ENCODE data around the gene TRAF3.

TRAF3 gene

DNA sequence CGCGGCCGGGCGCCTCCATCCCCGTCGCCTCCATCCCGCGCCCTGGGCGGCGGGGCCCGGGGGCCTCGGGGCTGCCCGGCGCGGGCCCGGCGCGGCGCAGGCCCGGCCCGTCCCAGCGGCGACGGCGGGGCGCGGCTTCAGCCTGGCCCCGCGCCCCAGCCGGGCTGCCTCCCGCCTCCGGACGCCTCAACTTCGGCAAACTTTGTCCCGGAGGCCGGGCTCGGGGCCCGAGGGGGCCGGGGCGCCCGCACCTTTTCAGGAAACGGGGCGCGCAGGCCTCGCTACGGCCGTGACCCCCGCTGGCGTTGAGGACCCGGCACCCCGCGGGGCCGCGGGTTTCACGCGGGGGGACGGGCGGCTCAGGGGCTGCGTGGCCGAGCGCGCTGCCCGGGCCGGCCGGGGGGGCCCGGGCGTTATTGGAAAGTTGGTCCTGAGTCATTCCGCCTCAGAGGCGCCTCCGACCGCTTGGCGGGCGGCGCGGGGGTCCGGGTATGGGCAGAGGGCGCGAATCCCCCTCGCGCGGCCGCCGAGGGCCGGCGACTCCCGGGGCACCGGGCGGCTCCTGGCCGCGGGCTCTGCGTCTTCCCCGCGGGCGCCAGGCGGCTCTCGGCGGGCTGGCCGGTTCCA lies 575 bp downstream of the TRAF3 start:
- DNase-seq (ENCODE audit: low read depth), result no peak

DNA sequence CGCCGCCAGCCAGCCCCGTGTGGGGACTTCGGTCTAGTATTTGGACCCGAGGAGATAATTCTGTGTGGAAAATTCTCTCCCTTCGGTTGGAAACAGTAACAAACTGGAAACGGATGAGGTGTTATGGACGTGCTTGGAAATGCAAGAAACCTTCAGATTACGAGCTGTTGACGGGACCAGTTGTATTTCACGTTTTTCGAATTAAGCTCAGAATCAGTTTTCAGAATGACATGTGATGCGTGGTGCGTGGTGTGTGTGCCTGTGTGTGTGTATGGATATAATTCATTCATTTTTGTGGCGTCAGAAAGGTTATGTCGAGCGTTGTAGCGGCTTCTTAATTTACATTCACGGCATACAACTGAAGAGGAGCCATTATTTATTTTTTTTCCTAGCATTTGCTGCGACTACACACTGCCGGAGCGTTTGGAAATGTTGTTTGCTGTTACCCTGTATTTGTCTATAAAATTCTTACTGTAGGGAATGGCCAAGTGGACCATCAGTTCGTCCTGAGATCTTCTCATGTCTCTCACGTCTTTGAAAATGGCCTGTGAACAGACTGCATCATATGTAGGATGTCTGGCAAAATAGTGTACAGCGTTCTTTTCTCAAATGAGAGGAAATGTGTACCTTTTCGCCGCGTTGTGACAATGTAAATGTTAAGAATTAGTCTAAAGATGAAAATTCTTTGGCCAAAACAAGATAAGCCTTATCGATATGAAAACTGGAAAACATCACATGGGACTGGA lies 1.3 kb downstream of the TRAF3 start:
- no peak for DNase-seq (ENCODE audit: low read depth)

DNA sequence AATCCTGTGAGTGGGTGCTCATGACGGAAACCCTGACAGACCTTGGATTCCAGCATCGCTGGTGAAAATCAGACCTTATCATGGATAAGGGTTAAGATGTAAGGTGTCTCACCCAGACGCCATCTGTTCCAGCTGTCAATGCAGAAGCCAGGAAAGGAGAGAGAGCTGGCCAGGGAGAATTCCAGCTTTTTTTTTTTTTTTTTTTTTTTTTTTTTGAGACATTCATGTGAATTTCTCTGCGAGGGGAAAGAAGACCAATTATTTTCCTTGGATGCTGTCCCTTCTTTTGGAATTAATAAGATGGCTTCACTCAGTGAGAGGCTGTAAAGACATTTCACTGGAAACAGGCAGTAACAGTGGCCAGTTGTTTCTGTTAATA lies 1.8 kb downstream of the TRAF3 start:
- DNase-seq (ENCODE audit: low read depth), result no peak

DNA sequence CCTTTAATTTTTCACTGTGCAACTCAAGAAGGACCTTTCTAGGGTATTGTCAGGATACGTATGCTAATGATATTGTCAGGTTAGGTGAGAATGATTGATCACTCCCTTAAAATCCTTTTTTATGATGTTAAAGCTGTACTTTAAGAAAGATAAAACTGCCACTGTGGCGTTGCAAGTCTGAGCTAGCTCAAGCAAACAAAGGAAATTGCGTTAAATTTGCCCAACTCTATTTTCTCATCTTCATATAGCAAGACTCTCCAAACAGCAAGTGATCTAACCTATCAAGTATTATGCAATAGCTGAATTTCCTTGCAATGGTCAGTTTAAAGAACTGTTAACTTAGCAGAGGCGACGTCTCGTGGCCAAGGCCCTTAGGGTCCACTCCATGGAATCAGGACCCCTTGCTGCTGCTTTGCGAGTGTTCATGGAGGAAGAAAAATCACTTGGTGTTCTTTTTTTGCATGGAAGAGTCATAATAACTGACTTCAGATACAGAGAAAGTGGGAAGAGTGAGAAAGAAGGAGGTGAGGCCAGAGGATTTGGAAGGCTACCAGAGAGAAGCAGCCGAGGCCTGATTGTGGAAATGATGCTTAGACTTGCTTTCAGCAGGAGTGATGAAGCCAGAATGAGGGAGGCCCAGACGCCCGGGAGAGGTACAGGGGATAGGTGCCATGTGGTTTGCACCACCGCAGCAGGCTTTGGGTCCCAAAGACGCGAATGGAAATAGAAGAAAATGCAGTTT lies 2.5 kb downstream of the TRAF3 start:
- DNase-seq (ENCODE audit: low read depth), result no peak

DNA sequence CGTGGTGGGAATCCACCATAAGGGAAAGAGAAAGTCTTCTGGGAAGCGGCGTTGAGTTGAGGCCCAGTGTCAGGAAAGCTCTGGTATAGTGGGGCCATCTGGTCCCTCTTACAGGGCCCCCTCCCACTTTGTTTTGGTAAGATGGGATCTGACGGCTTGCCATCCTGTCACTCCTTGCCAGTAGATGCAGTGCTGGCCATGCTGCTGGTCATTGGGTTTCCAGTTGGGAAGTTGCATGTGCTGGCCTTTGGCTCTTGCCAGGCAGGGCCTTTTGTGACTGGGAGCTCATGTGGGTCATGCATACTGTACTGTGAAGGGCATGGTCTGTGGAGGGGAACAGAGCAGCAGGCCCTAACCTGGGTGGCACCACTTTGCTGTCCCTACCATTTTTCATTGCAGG lies 3.8 kb downstream of the TRAF3 start:
- DNase-seq (ENCODE audit: low read depth), result no peak

DNA sequence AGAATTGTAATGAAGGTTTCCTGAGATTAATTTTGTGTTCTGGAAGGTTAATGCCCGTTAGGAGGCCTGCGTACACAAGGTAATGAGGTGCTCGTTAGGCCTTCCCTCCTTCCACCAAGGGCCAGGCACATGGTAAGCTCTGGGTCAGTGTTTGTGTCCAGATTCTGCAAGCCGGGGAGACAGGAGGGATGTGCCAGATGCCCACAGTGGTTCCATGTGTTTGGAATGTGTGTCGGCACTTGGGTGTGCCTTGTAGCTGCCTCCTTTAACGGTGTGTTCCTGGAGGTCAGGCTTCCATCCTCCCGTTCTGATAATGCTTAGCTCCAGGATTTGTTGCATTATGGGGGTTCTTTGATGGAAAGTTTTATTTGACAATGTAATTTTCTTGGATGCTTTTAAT lies 5.7 kb downstream of the TRAF3 start:
- DNase-seq (ENCODE audit: low read depth), result no peak

DNA sequence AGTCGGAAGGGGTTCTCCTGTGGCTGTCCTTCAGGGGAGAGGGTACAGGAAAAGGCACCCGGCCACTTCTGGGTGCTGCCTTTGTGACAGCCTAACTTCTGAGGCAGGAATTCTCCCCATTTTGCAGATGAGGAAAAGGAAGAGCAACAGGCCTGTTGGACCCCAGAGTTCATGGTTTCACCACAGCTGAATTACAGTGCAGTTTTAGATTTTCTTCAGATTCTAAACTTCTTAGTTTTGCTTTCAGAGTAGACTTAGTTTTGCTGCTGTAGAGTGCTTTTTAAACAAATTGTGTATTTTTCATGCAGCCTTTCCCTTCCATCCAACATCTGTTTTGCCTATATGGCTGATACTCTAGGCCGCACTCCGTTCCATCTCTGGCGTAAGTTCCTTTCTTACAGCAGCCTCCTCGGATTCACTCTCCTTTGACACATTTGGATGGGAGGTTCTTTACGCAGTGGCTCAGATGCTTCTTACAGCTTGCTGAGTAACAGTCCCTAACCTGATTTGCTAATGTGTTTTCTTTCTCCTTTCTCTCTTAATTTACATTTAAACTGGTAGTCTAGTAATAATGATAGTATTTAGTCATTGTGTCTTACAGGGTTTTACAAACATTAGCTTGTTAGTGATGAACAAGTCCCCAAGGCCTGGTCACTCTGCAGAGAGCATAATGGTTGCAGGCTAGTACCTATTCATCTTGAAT lies 7.8 kb downstream of the TRAF3 start:
- no peak for DNase-seq (ENCODE audit: low read depth)

DNA sequence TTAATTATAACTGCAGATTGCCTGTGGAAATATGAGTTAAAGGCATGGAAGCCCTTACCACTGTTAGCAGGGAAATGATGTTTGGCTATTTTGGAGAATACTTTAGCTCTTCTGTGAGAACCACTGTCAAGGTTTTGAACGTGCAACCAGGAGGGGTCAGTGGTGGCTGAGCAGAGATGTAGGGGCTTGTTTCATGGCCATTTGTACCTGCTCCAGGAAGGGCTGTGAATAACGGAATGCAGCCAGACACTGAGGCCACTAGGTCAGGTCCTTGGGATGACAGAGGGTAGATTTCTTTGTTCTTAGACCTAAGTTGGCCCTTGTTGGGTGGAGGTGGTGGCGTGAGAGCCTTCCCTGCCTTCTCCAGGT lies 8.3 kb downstream of the TRAF3 start:
- no peak for DNase-seq (ENCODE audit: low read depth)

DNA sequence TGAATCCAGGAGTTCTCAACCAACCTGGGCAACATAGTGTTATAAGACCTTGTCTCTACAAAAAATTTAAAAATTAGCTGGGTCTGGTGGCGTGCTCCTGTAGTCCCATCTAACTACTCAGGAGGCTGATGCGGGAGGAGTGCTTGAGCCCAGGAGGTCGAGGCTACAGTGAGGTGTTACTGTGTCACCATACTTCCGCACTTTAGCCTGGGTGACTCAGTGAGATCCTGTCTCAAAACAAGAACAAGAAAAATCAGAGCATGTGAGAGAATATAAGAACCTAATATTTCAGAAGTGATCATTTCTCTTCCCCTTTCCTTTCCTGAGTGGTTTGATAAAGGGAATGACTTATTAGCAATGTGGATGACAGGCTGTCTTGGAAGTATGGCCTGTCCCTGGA lies 9.5 kb downstream of the TRAF3 start:
- DNase-seq (ENCODE audit: low read depth), result no peak

DNA sequence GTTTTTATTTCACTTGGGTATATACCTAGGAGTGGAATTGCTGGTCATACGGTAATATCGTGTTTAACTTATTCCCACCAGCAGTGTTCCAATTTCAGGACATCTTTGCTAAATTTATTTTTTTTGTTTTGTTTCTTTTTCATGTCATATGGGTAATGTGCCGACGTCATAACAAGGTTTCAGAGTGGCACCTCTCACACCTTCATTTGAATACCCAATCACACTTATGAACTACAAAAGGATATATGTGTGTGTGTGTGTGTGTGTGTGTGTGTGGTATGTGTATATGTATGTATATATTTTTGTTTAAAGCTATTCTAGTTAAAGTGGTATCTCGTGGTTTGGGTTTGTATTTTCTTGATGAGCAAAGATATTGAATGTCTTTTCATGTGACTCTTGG lies 12.1 kb downstream of the TRAF3 start:
- no peak for DNase-seq (ENCODE audit: low read depth)

DNA sequence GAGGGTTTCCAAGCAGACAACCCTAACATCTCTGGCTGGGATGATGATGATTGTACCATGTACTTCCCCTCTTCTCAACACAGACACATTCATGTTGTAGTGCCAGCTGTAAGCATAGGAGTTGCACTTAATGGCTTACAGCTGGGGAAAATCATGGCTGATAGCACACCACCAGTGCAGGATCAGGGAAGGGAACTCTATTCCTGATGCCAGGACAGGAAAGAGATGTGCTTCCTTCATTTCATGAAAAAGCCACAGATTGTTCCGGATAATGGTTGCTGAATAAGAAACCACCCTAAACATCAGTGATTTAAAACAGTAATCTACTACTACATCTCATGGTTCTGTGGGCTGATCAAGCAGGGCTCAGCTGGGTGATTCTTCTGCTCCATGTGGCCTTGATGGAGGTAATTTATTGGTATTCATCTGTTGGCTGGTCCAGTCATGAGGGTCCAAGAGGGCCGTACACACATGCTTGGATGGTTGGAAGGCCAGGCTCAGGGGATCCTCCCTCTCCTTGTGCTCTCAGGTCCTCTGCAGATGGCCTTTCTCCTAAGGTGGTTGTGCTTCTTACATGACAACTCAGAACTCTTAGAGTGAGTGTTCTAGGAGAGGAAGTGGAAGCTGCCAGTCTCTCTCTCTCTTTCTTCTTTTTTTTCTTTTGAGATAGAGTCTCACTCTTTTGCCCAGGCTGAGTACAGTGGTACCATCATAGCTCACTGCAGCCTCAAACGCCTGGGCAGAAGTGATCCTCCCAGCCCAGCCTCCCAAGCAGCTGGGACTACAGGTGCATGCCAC lies 16.5 kb downstream of the TRAF3 start:
- DNase-seq (ENCODE audit: low read depth), result no peak

DNA sequence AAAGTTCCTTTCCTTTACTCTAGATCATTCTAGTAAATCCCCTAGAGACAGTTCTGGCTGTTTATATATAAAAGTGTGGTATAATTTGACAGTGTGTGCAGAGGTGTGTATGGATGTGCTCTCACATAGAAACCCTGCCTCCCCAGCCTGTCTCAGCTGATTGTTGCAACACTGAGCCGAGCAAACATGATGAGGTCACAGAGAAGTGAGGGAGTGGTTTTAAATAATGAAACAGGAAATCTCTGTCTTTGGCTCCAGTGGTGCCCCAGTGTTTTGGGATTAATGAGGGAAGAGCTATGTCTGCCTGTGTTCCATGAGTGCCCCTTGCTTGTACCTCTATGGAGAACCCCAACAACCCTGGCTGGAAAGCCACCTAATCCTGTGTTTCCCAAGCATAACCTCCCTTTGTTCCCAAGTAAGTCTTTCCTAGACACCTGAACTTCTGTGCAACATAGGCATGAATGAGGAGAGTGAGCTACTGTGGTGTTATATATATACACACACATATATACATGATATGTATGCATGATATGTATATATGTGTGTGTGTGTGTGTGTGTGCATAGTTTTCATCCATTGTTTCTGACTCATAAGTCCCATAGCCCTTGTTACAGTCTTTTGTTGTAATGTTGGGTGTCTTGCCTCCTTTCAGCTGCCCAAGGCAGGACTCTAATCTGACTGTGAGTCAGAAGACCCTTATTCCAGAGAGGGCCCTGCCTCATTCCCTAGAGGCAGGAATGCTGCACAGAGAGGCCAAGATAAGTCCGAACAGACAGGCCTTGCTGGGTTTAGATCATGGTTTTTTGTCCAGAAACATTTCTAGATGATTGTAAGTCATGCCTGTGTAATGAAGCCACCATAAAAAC lies 18.0 kb downstream of the TRAF3 start:
- no peak for DNase-seq (ENCODE audit: low read depth)

DNA sequence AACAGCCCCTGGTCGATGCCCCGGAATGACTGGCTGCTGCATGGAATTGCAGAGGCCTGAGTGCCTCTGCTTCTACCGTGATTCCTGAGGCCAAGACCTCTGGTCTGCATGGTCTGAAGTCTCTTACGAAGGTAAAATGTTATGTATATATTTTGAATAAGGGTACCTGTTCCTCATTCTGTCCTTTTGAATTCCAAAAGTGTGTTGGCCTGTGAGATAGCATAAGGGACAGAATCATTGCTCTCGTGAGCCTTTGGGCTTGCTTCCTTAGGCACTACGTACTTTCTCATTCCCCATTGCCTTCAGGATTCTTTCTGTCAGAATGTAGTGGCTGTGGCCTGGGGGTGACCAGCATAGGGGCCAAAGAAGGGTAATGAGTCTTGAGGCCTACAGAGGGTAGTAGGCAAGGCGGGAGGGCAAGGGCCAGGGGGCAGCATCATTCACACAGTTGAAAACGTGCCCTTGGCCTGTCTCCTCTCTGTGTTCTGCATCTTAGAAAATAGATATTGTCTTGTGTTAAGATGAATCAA lies 19.5 kb downstream of the TRAF3 start:
- no peak for DNase-seq (ENCODE audit: low read depth)

DNA sequence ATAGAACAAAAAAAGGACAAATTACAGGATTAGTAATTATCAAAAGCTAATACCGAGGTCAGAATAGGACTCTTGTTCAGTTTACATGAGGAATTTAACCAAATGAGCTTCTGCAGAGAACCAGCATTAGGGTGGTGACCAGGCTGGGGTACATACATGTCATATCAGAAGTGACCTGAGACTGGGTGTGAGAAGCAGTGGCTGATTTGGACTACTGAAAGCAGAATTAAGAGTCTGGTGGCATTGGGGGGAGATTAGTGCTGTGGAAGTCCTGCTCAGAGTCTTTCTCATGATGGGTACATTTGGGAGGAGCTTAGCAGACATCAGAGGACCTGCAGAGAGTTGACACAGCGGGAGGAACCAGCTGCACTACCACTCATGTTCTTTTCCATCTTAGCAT lies 21.7 kb downstream of the TRAF3 start:
- DNase-seq (ENCODE audit: low read depth), result no peak

DNA sequence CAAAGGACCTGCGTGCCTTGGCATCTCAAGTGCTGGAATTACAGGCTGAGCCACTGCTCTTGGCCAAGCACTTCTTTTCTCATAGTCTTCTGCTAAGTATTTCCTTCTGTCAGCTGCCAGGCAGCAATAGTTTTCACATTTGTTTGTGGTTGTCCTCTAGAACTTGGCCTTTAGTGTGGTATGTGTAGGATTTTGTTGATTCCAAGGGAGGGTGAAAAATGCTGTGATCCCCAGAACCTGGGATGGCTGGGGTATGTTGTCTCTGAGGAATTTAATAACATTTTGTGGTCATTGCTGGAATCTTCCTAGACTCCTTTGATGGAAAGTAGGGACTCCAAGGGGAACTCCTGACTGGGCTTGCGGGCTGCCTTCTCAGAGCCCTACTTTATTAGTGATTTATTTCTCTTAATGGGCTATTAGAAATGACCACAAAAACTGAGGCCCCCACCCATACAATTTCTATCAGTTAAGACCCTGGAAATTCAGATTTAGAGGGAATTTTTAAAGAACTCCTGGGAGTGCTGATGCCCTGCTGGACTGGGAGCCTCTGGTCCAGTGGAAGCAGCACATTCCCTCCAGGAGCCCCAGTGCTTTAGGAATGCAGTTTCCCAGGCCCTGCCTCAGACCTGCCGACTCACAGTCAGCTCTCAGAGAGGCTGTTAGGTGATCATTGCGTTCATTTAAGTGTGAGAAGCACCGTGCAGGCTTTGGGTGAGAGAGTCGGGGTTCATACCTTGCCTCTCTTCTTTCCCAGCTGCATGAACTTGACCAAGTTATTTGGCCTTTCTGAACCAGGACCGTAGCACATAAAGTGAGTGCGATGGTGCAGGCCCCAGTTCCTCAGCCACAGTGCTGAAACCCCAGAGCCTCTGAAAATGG lies 22.7 kb downstream of the TRAF3 start:
- DNase-seq (ENCODE audit: low read depth), result no peak

DNA sequence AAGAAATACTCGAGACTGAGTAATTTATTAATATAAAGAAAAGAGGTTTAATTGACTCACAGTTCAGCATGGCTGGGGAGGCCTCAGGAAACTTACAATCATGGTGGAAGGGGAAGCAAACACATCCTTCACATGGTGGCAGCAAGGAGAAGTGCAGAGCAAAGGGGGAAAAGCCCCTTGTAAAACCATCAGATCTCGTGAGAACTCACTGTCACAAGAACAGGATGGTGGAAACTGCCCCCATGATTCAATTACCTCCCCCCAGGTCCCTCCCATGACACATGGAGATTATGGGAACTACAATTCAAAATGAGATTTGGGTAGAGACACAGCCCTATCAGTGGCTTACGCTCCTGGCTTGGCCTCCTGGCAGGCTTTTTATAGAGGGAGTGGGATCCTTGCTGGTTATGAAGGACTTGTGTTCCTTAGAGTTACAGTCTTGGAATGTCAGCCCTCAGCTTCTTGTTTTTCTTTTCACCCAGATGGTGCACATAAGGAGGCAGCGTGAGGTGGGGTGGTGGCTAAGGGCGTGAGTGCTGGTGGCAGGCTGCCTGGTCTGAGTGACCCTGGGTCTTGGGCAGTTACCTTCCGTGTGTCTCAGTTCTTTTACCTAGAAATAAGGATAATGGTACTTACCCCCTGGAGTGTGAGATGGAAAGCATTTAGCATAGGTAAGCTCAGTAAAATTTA lies 25.7 kb downstream of the TRAF3 start:
- no peak for DNase-seq (ENCODE audit: low read depth)

DNA sequence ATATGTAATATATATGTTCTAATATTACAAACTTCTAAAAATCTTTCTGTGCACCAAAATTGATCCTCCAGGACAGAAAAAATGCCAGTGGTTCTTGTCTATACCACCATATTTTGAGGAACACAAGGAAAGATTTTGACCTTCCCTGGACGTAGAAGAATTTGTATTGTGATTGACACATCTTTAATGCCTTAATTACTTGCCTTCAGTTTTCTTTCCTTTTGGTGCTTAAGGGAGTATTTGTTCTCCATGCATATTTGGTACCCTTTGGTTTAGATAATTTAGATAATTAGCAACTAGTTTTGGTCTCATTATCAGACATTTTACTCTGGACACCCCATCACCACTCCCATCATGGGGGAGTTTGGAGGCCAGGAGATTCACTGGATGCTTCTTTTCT lies 27.6 kb downstream of the TRAF3 start:
- no peak for DNase-seq (ENCODE audit: low read depth)

DNA sequence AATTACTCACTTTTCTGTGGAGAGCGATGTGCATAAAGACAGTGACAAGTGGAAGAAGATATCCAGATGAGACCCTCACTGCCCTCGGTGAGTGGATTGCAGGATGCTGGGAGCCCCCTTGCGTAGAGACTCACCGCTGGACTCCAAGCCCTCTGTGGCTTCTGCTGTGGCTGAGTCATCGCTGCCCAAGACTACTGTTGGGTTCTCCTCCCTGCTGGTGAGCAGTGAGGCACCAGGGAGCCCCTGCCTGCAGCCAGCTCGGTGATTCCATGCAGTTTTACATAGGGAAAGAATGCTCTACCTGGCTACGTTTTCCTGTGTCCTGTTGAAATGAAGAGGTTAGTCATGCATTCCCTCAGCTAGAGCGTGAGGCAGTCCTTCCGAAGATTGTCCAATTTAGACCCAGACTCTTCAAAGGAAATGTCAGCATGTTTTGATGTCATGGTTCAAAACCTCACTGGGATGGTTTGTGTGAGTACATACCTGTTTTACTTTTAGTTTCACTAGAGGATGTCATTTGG lies 28.2 kb downstream of the TRAF3 start:
- DNase-seq (ENCODE audit: low read depth), result no peak

DNA sequence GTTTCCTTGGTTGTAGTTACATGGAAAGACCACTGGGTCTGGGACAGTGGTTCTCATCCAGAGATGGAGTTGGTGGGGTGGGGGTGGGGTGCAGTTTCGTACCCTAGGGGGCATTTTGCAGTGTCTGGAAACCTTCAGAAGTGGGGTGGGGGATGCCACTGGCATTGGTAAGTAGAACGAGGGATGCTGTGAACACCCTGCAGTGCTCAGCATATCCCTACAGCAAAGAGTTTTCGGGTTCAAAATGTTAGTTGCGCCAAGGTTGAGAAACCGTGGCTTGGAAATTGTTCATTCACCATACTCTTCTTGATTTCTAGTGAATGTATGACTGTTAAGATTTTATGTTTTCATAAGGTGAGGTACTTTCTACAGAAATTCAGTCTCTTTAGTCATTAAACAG lies 28.7 kb downstream of the TRAF3 start:
- DNase-seq (ENCODE audit: low read depth), result no peak

Measured in stimulated activated CD8-positive, alpha-beta memory T cell treated with anti-CD3 and anti-CD28 coated beads, Interleukin-15, amount 100 ng/mL, for 24 hours (primary cell).